GM12878 (cell line): ENCODE data around the gene UBAC2. TPM values are rescaled to one million over a fixed set of nuclear protein-coding genes. Genes with fewer than 3 reads are reported as not detected.
"Not testable (repeated sequence)": the region's sequence is repeated elsewhere in the genome, so short reads cannot be mapped to it uniquely, and the experiment has no call there.

Source experiments
- ATAC-seq: fragments of 200-7000 bp; cut with Tn5 transposase; 3 replicates; pipeline ENCODE4 v1.9.1; 2020; ENCODE audit warnings: mild to moderate bottlenecking, moderate library complexity
- BruUV-seq: library from RNA; stranded (reverse); fragments of 400-500 nt; replicated peaks from 2 replicates; lab custom pipeline; 2021; lab: Mats Ljungman, UMichigan
- CTCF ChIA-PET: fragments of 300-600 bp; sonication (Branson Sonifier 250); formaldehyde crosslinking; extraction: SDS; loops from one replicate; lab custom pipeline; 2021; ENCODE audit warnings: inconsistent platforms; lab: Yijun Ruan, JAX
- POLR2A ChIA-PET: fragments of 350-600 bp; formaldehyde crosslinking; extraction: SDS; loops from one replicate; lab custom pipeline; 2021; ENCODE audit warnings: inconsistent platforms; lab: Charles Lee
- RAD21 ChIA-PET: fragments of 300-600 bp; sonication (Branson Sonifier 250); formaldehyde crosslinking; loops from one replicate; lab custom pipeline; 2023; ENCODE audit warnings: antibody characterized with exemption; ENCODE audit not compliant: unreplicated experiment; lab: Charles Lee
- SMC1A ChIA-PET: fragments of 300-600 bp; sonication (Branson Sonifier 250); formaldehyde crosslinking; loops from one replicate; lab custom pipeline; 2023; ENCODE audit not compliant: unreplicated experiment, uncharacterized antibody; lab: Charles Lee
- DNase-seq: peaks from one replicate; pipeline ENCODE4 v3.0.0-alpha.2; 2011; ENCODE audit warnings: low read depth, low spot score
- FAIRE-seq: peaks from 3 replicates; lab custom pipeline; 2011; peaks lifted over from hg19 to GRCh38; lab: Jason Lieb, UNC
- H2AFZ ChIP-seq: 2 replicates; pipeline ENCODE4 v1.6.0; 2011; ENCODE audit warnings: low read depth, low read length, control low read depth; ENCODE audit not compliant: control insufficient read depth
- H3K27ac ChIP-seq: 2 replicates; pipeline ENCODE4 v1.5.1; 2011; ENCODE audit warnings: control low read depth; ENCODE audit not compliant: control insufficient read depth, insufficient read depth
- H3K27me3 ChIP-seq, 2 experiments: replicated peaks in 1 of 2; 2 replicates each; pipeline versions ENCODE4 v1.6.0 to v1.6.1; 2011; ENCODE audit warnings: low read length in 1 of 2; ENCODE audit not compliant: control insufficient read depth in 2 of 2, insufficient read depth in 2 of 2
- H3K36me3 ChIP-seq, 2 experiments: 2 replicates each; pipeline ENCODE4 v1.5.1; 2011; ENCODE audit warnings: low read length in 1 of 2; ENCODE audit not compliant: control insufficient read depth in 2 of 2, insufficient read depth in 2 of 2
- H3K4me1 ChIP-seq: 2 replicates; pipeline ENCODE4 v1.6.1; 2011; ENCODE audit warnings: mild to moderate bottlenecking, low read length, moderate library complexity, mixed read lengths; ENCODE audit not compliant: control insufficient read depth, insufficient read depth
- H3K4me2 ChIP-seq: 2 replicates; pipeline ENCODE4 v1.6.0; 2011; ENCODE audit warnings: control low read depth; ENCODE audit not compliant: control insufficient read depth, insufficient read depth
- H3K4me3 ChIP-seq: fragments of 200-600 bp; sonication (generic); 2 replicates; pipeline ENCODE4 v1.5.1; 2016
- H3K79me2 ChIP-seq: 2 replicates; pipeline ENCODE4 v1.6.0; 2011; ENCODE audit warnings: low read length; ENCODE audit not compliant: control insufficient read depth, insufficient read depth
- H3K9ac ChIP-seq: 2 replicates; pipeline ENCODE4 v1.8.0; 2011; ENCODE audit warnings: low read length, control low read depth, mixed read lengths; ENCODE audit not compliant: control insufficient read depth, insufficient read depth
- H3K9me3 ChIP-seq: replicated peaks from 3 replicates; pipeline ENCODE4 v1.5.1; 2011; ENCODE audit warnings: mild to moderate bottlenecking, low read length; ENCODE audit not compliant: control insufficient read depth, insufficient read depth
- H4K20me1 ChIP-seq: 2 replicates; pipeline ENCODE4 v1.6.0; 2011; ENCODE audit not compliant: control insufficient read depth, insufficient read depth
- CREB1 ChIP-seq: IDR thresholded peaks from 2 replicates; pipeline ENCODE4 v1.6.1; 2012; ENCODE audit warnings: low read depth, mild to moderate bottlenecking, inconsistent platforms
- EZH2 ChIP-seq: IDR thresholded peaks from 2 replicates; pipeline ENCODE4 v1.6.1; 2012; ENCODE audit warnings: low read depth, mild to moderate bottlenecking, control low read depth, inconsistent platforms, low read length, borderline replicate concordance; ENCODE audit not compliant: control insufficient read depth
- FOXK2 ChIP-seq: fragments of 450-650 bp; IDR thresholded peaks from 2 replicates; pipeline ENCODE4 v1.6.1; 2017; ENCODE audit warnings: mild to moderate bottlenecking, moderate library complexity
- HCFC1 ChIP-seq: fragments of 150-350 bp; IDR thresholded peaks from 2 replicates; pipeline ENCODE4 v1.6.1; 2014; ENCODE audit warnings: low read length
- IKZF1 ChIP-seq: fragments of 450-650 bp; conservative IDR thresholded peaks from 2 replicates; pipeline ENCODE4 v1.6.1; 2017; ENCODE audit warnings: antibody characterized with exemption, mild to moderate bottlenecking
- NFYA ChIP-seq: IDR thresholded peaks from 2 replicates; pipeline ENCODE4 v1.6.1; 2011; ENCODE audit warnings: low read depth, mild to moderate bottlenecking, low read length, improper control_type of control experiment, borderline replicate concordance
- RAD21 ChIP-seq: IDR thresholded peaks from 2 replicates; pipeline ENCODE4 v1.6.1; 2011; ENCODE audit warnings: mild to moderate bottlenecking, low read depth, low read length, moderate library complexity; ENCODE audit not compliant: insufficient read depth
- SIN3A ChIP-seq: IDR thresholded peaks from 2 replicates; pipeline ENCODE4 v1.6.1; 2012; ENCODE audit warnings: low read depth, low read length, improper control_type of control experiment
- SRF ChIP-seq, 2 experiments: IDR thresholded peaks; 2 replicates each; pipeline ENCODE4 v1.6.1; 2011; ENCODE audit warnings: low read depth in 2 of 2, low read length in 2 of 2, mild to moderate bottlenecking in 1 of 2, moderate library complexity in 1 of 2
- STAT3 ChIP-seq: IDR thresholded peaks from 2 replicates; pipeline ENCODE4 v1.6.1; 2011; ENCODE audit warnings: low read depth, low read length, improper control_type of control experiment
- ZNF217 ChIP-seq: fragments of 450-650 bp; IDR thresholded peaks from 2 replicates; pipeline ENCODE4 v1.6.1; 2017; ENCODE audit warnings: antibody characterized with exemption, mild to moderate bottlenecking
- ZNF622 ChIP-seq: fragments of 450-650 bp; IDR thresholded peaks from 2 replicates; pipeline ENCODE4 v1.6.1; 2017; ENCODE audit warnings: mild to moderate bottlenecking, inconsistent platforms
- WGBS: methylation state at CpG from one replicate; pipeline ENCODE4 v1.1.6; 2016; ENCODE audit warnings: low lambda C conversion rate; ENCODE audit not compliant: insufficient replicate concordance, insufficient coverage; ENCODE audit errors: missing lambda C conversion rate; 5-methylcytosine and 5-hydroxymethylcytosine counted together
- in situ Hi-C: fragments of 300-500 bp; cut with MboI; formaldehyde crosslinking; loops from 9 replicates; pipeline ENCODE4 v1.14.3; 2018; ENCODE audit warnings: mixed read lengths
- intact Hi-C: fragments of 100-400 bp; cut with micrococcal nuclease; formaldehyde crosslinking; loops from one replicate; pipeline ENCODE4 v1.14.2; 2022; ENCODE audit not compliant: unreplicated experiment
- polyA plus RNA-seq, 11 experiments: library from polyadenylated mRNA; depleted of rRNA in 4 of 11; unstranded in 6 of 11; stranded (reverse) in 5 of 11; fragments of >200 nt; fragmentation: Nextera tagmentation in 4 of 11; fragmentation: Illumina TruSeq in 1 of 11; extraction: Ambion mirVana in 4 of 11; extraction: Trizol in 1 of 11; gene quantifications; 1 replicate in 1 of 11; 2 replicates in 10 of 11; pipeline versions ENCODE4 v1.2.1 to v1.2.3, GENCODE V29; 2011 to 2016; ENCODE audit warnings: inconsistent platforms in 2 of 11, missing spikeins in 2 of 11, low read depth in 1 of 11
- total RNA-seq, 4 experiments: library from RNA; depleted of rRNA in 3 of 4; stranded (reverse); fragments of >200 nt in 3 of 4; fragmentation: Illumina TruSeq in 1 of 4; extraction: Trizol in 1 of 4; gene quantifications; 2 replicates each; pipeline versions ENCODE4 v1.2.1 to v1.2.3, GENCODE V29; 2013 to 2021
- TF ChIP-seq, protein P1 (sequence below): fragments of 450-650 bp; IDR thresholded peaks from 2 replicates; pipeline ENCODE4 v1.6.1; 2017; ENCODE audit warnings: mild to moderate bottlenecking

UBAC2 gene
- total and polyA plus RNA-seq, 10 of the 15 experiments (the other 5 are each of a cell fraction or from before 2014, with no cell fraction given): 3.0 to 54.6 (median 17.4) TPM

DNA sequence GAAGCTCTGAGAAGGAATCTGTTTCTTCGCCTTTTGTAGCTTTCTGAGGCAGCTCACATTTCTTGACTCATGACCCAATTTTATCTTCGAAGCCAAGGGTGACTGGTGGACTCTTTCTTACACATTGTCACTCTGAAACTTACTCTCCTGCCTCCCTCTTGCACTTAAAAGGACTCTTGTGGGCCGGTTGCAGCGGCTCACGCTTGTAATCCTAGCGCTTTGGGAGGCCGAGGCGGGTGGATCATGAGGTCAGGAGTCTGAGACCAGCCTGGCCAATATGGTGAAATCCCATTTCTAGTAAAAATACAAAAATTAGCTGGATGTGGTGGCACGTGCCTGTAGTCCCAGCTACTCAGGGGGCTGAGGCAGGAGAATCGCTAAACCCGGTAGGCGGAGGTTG is 29.9 kb downstream of the UBAC2 start:
- in situ Hi-C loops, H3K4me2 ChIP-seq, H3K27ac ChIP-seq, H3K9ac ChIP-seq, H3K4me3 ChIP-seq, H4K20me1 ChIP-seq, FAIRE-seq, BruUV-seq, H3K36me3 ChIP-seq, H3K9me3 ChIP-seq, H2AFZ ChIP-seq, DNase-seq, ATAC-seq, H3K27me3 ChIP-seq, intact Hi-C loops: not testable (repeated sequence)
- POLR2A ChIA-PET: interaction anchor here (0.6 to 1.7 kb wide), 3 partner anchors 16 to 29 kb away, joined by 4 to 6 read pairs (median 6); no protein-coding TSS in a partner anchor
- TF ChIP-seq, protein P1, sequence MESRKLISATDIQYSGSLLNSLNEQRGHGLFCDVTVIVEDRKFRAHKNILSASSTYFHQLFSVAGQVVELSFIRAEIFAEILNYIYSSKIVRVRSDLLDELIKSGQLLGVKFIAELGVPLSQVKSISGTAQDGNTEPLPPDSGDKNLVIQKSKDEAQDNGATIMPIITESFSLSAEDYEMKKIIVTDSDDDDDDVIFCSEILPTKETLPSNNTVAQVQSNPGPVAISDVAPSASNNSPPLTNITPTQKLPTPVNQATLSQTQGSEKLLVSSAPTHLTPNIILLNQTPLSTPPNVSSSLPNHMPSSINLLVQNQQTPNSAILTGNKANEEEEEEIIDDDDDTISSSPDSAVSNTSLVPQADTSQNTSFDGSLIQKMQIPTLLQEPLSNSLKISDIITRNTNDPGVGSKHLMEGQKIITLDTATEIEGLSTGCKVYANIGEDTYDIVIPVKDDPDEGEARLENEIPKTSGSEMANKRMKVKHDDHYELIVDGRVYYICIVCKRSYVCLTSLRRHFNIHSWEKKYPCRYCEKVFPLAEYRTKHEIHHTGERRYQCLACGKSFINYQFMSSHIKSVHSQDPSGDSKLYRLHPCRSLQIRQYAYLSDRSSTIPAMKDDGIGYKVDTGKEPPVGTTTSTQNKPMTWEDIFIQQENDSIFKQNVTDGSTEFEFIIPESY: 0 out of 2 replicates have a peak, but pooled peaks have one; percentile 62
- 99% methylated on average over 12 of the region's 12 CpGs for WGBS
- CTCF ChIA-PET: interaction anchor here (0.8 to 4.4 kb wide), 9 partner anchors 13 to 206 kb away, joined by 3 to 22 read pairs (median 4); partner anchors contain the start of gene UBAC2
- H3K4me1 ChIP-seq: peaks cover 44% of the 10 kb centered on the region
- peaks cover 44% of the 10 kb centered on the region for H3K79me2 ChIP-seq
- RAD21 ChIA-PET: interaction anchor here (0.7 to 5.1 kb wide), 3 partner anchors 12 to 51 kb away, joined by 3 to 37 read pairs (median 5); partner anchors contain the start of gene GPR18
- SMC1A ChIA-PET: interaction anchor here (0.6 to 6.5 kb wide), 11 partner anchors 8 to 206 kb away, joined by 3 to 69 read pairs (median 5); partner anchors contain the start of genes GPR18 and UBAC2

DNA sequence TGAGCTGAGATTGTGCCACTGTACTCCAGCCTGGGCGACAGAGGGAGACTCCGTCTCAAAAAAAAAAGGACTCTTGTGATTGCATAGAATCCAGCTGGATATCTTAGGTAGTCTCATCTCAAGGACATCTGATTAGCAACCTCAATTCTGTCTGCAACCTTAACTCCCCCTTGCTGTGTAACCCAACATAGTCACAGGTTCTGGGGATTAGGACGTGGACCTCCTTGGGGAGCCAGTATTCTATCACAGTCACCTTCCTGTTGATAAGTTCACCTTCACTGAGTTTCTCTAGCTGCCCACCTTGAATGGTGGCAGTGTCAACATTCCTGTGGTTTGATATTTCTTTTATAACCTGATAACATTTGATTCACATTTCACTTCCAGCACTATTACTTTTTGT is 30.3 kb downstream of the UBAC2 start:
- intact Hi-C loops (no loop called here), in situ Hi-C loops (no loop called here)
- Histone ChIP-seq H4K20me1 (no peaks in the 10 kb centered on the region), H3K4me2 (no peak overlapping the region), H3K9ac (no peak overlapping the region), H3K9me3 (no peaks in the 10 kb centered on the region; the same call in 2 of the 3 replicates), H3K79me2 (peaks cover 40% of the 10 kb centered on the region), H3K36me3 (no peaks in the 10 kb centered on the region), H3K4me3 (no peak overlapping the region), H3K27me3 (no peaks in the 10 kb centered on the region), H3K4me1 (peaks cover 40% of the 10 kb centered on the region), H2AFZ (no peak overlapping the region), H3K27ac (no peak overlapping the region)
- RAD21 ChIA-PET: interaction anchor here (0.7 to 5.1 kb wide), 2 partner anchors 26 to 51 kb away, joined by 3 to 37 read pairs; partner anchors contain the start of gene GPR18
- no TSS peak for BruUV-seq
- POLR2A ChIA-PET: interaction anchor here (0.7 to 2.1 kb wide), 3 partner anchors 24 to 28 kb away, joined by 4 to 6 read pairs (median 6); no protein-coding TSS in a partner anchor
- FAIRE-seq (no peak), ATAC-seq (no peak), DNase-seq (no peak)
- CTCF ChIA-PET: interaction anchor here (0.8 to 4.4 kb wide), 10 partner anchors 13 to 206 kb away, joined by 3 to 22 read pairs (median 4); partner anchors contain the start of gene UBAC2
- SMC1A ChIA-PET: interaction anchor here (1.0 to 6.5 kb wide), 10 partner anchors 12 to 206 kb away, joined by 3 to 69 read pairs (median 5); partner anchors contain the start of genes GPR18 and UBAC2
- 100% methylated on average over 3 of the region's 3 CpGs for WGBS
- TF ChIP-seq ZNF217 (no peak), EZH2 (no peak), CREB1 (no peak), SIN3A (no peak), NFYA (no peak), HCFC1 (no peak), SRF (IDR thresholded peaks at IDR 0.05; ENCODE audit: low read depth in 2 of 2, low read length in 2 of 2) (no peak), FOXK2 (no peak), RAD21 (no peak), STAT3 (no peak), IKZF1 (no peak), ZNF622 (no peak)
- TF ChIP-seq, all 136 proteins: peak for 0
